NCI-H2081 (cell line): ENCODE data around the gene TBC1D24.
"Not testable (repeated sequence)": the region's sequence is repeated elsewhere in the genome, so short reads cannot be mapped to it uniquely, and the experiment has no call there.

Experiments
- DNase-seq, 2 experiments: peaks; one replicate each; lab custom pipeline; 2025; lab: John Stamatoyannopoulos, UW

Gene TBC1D24

GRCh38 chr16:2474877-2475412 is at the start of gene TBC1D24:
TBC1D24 (plus strand) TSS chr16:2475127; CDS start chr16:2496149, 21,022 bp downstream.
- peak; percentile 84 to 85 for DNase-seq

GRCh38 chr16:2425825-2426430 is 49.0 kb upstream of the TBC1D24 start:
- DNase-seq, result no peak

- no peak for DNase-seq
These were observed 48.0 kb upstream of the TBC1D24 start for GRCh38 chr16:2426941-2427361.

GRCh38 chr16:2427526-2427925 is 47.4 kb upstream of the TBC1D24 start:
- no peak for DNase-seq

GRCh38 chr16:2428051-2428783 is 46.7 kb upstream of the TBC1D24 start:
- no peak for DNase-seq

- no peak for DNase-seq
These were observed 46.2 kb upstream of the TBC1D24 start for GRCh38 chr16:2428784-2429033.

GRCh38 chr16:2429034-2429770 is 45.7 kb upstream of the TBC1D24 start, which contains the start of gene CCNF:
CCNF (plus strand) TSS chr16:2429447; CDS start chr16:2429482, 35 bp downstream.
- DNase-seq, result peak; percentile 95 to 96

GRCh38 chr16:2429771-2430663 is 44.9 kb upstream of the TBC1D24 start:
- peak in 1 of 2 experiments; percentile 27 for DNase-seq

- DNase-seq, result no peak
These were observed 42.6 kb upstream of the TBC1D24 start for GRCh38 chr16:2432286-2432685.

- DNase-seq, result no peak
These were observed 42.0 kb upstream of the TBC1D24 start for GRCh38 chr16:2432801-2433505.

GRCh38 chr16:2435236-2435635 is 39.7 kb upstream of the TBC1D24 start:
- not testable (repeated sequence) for DNase-seq

GRCh38 chr16:2436110-2436509 is 38.8 kb upstream of the TBC1D24 start:
- DNase-seq, result no peak

GRCh38 chr16:2437032-2437790 is 37.7 kb upstream of the TBC1D24 start:
- no peak for DNase-seq

- DNase-seq, result no peak
These were observed 36.8 kb upstream of the TBC1D24 start for GRCh38 chr16:2438121-2438520.

GRCh38 chr16:2439598-2439997 is 35.3 kb upstream of the TBC1D24 start:
- DNase-seq, result no peak

- not testable (repeated sequence) for DNase-seq
These were observed 33.7 kb upstream of the TBC1D24 start for GRCh38 chr16:2441143-2441804.

- DNase-seq, result peak in 1 of 2 experiments; percentile 36
These were observed 31.4 kb upstream of the TBC1D24 start for GRCh38 chr16:2443555-2443954.

- no peak for DNase-seq
These were observed 26.9 kb upstream of the TBC1D24 start for GRCh38 chr16:2447920-2448583.

GRCh38 chr16:2449118-2449517 is 25.8 kb upstream of the TBC1D24 start:
- DNase-seq, result no peak
